Measurements from ENCODE around the gene CNTNAP2.

DNA sequence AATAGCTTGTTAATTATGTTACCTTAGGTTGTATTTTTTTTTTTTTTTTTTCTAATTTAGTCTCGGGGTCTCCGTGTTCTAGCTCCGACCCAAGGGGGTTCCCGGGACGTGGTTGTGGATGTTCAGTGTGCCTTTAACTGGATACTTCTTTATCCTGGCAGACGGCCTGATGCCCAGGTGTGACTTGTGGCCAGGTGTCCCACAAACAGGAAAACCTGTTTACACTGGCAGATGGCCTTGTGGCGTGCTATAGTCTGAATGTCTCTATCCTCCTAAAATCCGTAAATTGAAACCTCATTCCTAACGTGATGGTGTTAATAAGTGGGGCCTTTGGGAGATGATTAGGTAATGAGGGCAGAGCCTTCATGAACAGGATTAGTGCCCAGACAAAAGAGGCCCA lies 1927.6 kb downstream of the CNTNAP2 start:
- TF ChIP-seq, protein P1, sequence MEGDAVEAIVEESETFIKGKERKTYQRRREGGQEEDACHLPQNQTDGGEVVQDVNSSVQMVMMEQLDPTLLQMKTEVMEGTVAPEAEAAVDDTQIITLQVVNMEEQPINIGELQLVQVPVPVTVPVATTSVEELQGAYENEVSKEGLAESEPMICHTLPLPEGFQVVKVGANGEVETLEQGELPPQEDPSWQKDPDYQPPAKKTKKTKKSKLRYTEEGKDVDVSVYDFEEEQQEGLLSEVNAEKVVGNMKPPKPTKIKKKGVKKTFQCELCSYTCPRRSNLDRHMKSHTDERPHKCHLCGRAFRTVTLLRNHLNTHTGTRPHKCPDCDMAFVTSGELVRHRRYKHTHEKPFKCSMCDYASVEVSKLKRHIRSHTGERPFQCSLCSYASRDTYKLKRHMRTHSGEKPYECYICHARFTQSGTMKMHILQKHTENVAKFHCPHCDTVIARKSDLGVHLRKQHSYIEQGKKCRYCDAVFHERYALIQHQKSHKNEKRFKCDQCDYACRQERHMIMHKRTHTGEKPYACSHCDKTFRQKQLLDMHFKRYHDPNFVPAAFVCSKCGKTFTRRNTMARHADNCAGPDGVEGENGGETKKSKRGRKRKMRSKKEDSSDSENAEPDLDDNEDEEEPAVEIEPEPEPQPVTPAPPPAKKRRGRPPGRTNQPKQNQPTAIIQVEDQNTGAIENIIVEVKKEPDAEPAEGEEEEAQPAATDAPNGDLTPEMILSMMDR (IDR thresholded peaks at IDR 0.05): no peak
- no peak for TF ChIP-seq POLR2A (IDR thresholded peaks at IDR 0.05)

All from tibial nerve (tissue), 3 donors.